Endodermal cell (in vitro differentiated cells): ENCODE data around the gene IZUMO4. TPM values are rescaled to one million over a fixed set of nuclear protein-coding genes. Genes with fewer than 3 reads are reported as not detected.
"Not testable (repeated sequence)": the region's sequence is repeated elsewhere in the genome, so short reads cannot be mapped to it uniquely, and the experiment has no call there.

Experiments used
- DNase-seq: peaks from one replicate; pipeline ENCODE4 v3.0.0-alpha.2; 2017
- H3K27ac ChIP-seq: 2 replicates; pipeline ENCODE4 v1.5.1; 2013; ENCODE audit warnings: mild to moderate bottlenecking, low read depth, low read length, moderate library complexity
- H3K27me3 ChIP-seq: 2 replicates; pipeline ENCODE4 v1.6.1; 2013; ENCODE audit warnings: mild to moderate bottlenecking, low read length, moderate library complexity; ENCODE audit not compliant: insufficient read depth, control insufficient read depth, poor library complexity, severe bottlenecking
- H3K36me3 ChIP-seq: 2 replicates; pipeline ENCODE4 v1.7.0; 2013; ENCODE audit warnings: mild to moderate bottlenecking, low read length, moderate library complexity; ENCODE audit not compliant: control insufficient read depth, insufficient read depth
- H3K4me1 ChIP-seq: one replicate; pipeline ENCODE4 v1.7.0; 2013; ENCODE audit warnings: low read length; ENCODE audit not compliant: control insufficient read depth, insufficient read depth
- H3K4me3 ChIP-seq: 2 replicates; pipeline ENCODE4 v1.5.1; 2013; ENCODE audit warnings: mild to moderate bottlenecking, low read length, moderate library complexity
- H3K9ac ChIP-seq: 2 replicates; pipeline ENCODE4 v1.6.1; 2013; ENCODE audit warnings: mild to moderate bottlenecking, low read length, moderate library complexity; ENCODE audit not compliant: poor library complexity, severe bottlenecking; ENCODE audit errors: extremely low read depth
- H3K9me3 ChIP-seq: 2 replicates; pipeline ENCODE4 v1.6.1; 2013; ENCODE audit warnings: mild to moderate bottlenecking, low read length, moderate library complexity; ENCODE audit not compliant: control insufficient read depth
- H3K27ac Mint-ChIP-seq: 2 replicates; pipeline ENCODE4 v1.8.0; 2020; ENCODE audit warnings: mixed read lengths
- H3K27me3 Mint-ChIP-seq: 2 replicates; pipeline ENCODE4 v1.8.0; 2021; ENCODE audit warnings: mild to moderate bottlenecking, mixed read lengths; ENCODE audit not compliant: insufficient read depth
- H3K36me3 Mint-ChIP-seq: 2 replicates; pipeline ENCODE4 v1.8.0; 2020; ENCODE audit warnings: low read depth, mixed read lengths
- H3K4me1 Mint-ChIP-seq: 2 replicates; pipeline ENCODE4 v1.8.0; 2020; ENCODE audit warnings: mixed read lengths
- H3K4me3 Mint-ChIP-seq: 2 replicates; pipeline ENCODE4 v1.8.0; 2020; ENCODE audit warnings: mild to moderate bottlenecking, moderate library complexity, mixed read lengths
- H3K9me3 Mint-ChIP-seq: 2 replicates; pipeline ENCODE4 v1.8.0; 2020; ENCODE audit warnings: mild to moderate bottlenecking, mixed read lengths
- CTCF ChIP-seq: fragments of 200-600 bp; sonication (generic); conservative IDR thresholded peaks from 2 replicates; pipeline ENCODE4 v1.5.0; 2021; ENCODE audit warnings: antibody characterized with exemption, mild to moderate bottlenecking
- WGBS, 2 experiments: methylation state at CpG; one replicate each; pipeline versions ENCODE4 v1.1.5 to v1.1.7; 2013; ENCODE audit warnings: missing lambda C conversion rate in 2 of 2, mixed read lengths in 1 of 2; ENCODE audit not compliant: insufficient coverage in 1 of 2, insufficient read length in 1 of 2; 5-methylcytosine and 5-hydroxymethylcytosine counted together
- total RNA-seq, 2 donors: library from RNA; stranded (reverse); fragmentation: NEBNext Ultra II Directional in 1 of 2; extraction: Animal tissue kit (Norgen Biotek cat#: 25700) in 1 of 2; gene quantifications; 2 replicates in 1 of 2; 3 replicates in 1 of 2; pipeline ENCODE4 v1.2.1, GENCODE V29; 2021

The IZUMO4 gene
- total RNA-seq, 2 donors from 2014 or later = 4.3 to 5.4 TPM

GRCh38 chr19:2083174-2083854 lies 13.4 kb upstream of the IZUMO4 start:
- Histone ChIP-seq H3K27me3 (no peaks in the 10 kb centered on the region), H3K4me3 (no peak overlapping the region), H3K9me3 (no peaks in the 10 kb centered on the region), H3K4me1 (no peaks in the 10 kb centered on the region), H3K36me3 (peaks cover 19% of the 10 kb centered on the region), H3K27ac (no peak overlapping the region), H3K9ac (no peak overlapping the region)
- H3K4me3 Mint-ChIP-seq = no peak overlapping the region
- no peaks in the 10 kb centered on the region for H3K9me3 Mint-ChIP-seq
- DNase-seq = no peak
- no peaks in the 10 kb centered on the region for H3K27me3 Mint-ChIP-seq
- peaks cover 18% of the 10 kb centered on the region for H3K36me3 Mint-ChIP-seq
- no peak overlapping the region for H3K27ac Mint-ChIP-seq
- TF ChIP-seq CTCF = no peak
- WGBS, 2 experiments = 94 to 95% methylated on average over 10 to 20 of the region's 20 CpGs
- H3K4me1 Mint-ChIP-seq = no peaks in the 10 kb centered on the region

- Histone ChIP-seq H3K9me3 (no peaks in the 10 kb centered on the region), H3K27ac (no peak overlapping the region), H3K27me3 (no peaks in the 10 kb centered on the region), H3K36me3 (peaks cover 19% of the 10 kb centered on the region), H3K4me1 (no peaks in the 10 kb centered on the region), H3K9ac (no peak overlapping the region), H3K4me3 (no peak overlapping the region)
- Mint-ChIP-seq H3K4me1 (no peaks in the 10 kb centered on the region), H3K27me3 (no peaks in the 10 kb centered on the region), H3K36me3 (peaks cover 18% of the 10 kb centered on the region), H3K27ac (peak overlapping the region; percentile 66), H3K4me3 (no peak overlapping the region), H3K9me3 (no peaks in the 10 kb centered on the region)
- WGBS, 2 experiments = 96 to 98% methylated on average over 23 to 28 of the region's 28 CpGs
- DNase-seq = no peak
- TF ChIP-seq CTCF = no peak
Observed at GRCh38 chr19:2084993-2085720, 11.6 kb upstream of the IZUMO4 start.

- not testable (repeated sequence) for H3K4me1 Mint-ChIP-seq, H3K4me3 Mint-ChIP-seq, H3K4me3 ChIP-seq, H3K27ac ChIP-seq, DNase-seq, H3K27ac Mint-ChIP-seq, H3K27me3 Mint-ChIP-seq, H3K27me3 ChIP-seq, H3K9me3 Mint-ChIP-seq, H3K4me1 ChIP-seq, H3K9ac ChIP-seq, H3K9me3 ChIP-seq
- WGBS, 2 experiments = 88 to 94% methylated on average over 11 to 13 of the region's 13 CpGs
- H3K36me3 ChIP-seq = peaks cover 16% of the 10 kb centered on the region
- peaks cover 14% of the 10 kb centered on the region for H3K36me3 Mint-ChIP-seq
Observed at GRCh38 chr19:2086695-2087620, 9.8 kb upstream of the IZUMO4 start.
